GM12891 (cell line): ENCODE results near the gene FBXO31.

Experiments used
- PAX5 ChIP-seq: IDR thresholded peaks from 2 replicates; pipeline ENCODE4 v1.6.1; 2011; ENCODE audit warnings: low read length, moderate library complexity, mild to moderate bottlenecking; ENCODE audit not compliant: insufficient read depth, severe bottlenecking
- POLR2A ChIP-seq: IDR thresholded peaks from 2 replicates; pipeline ENCODE4 v1.6.1; 2011; ENCODE audit warnings: low read depth, low read length, control low read depth
- POLR2AphosphoS5 ChIP-seq: IDR thresholded peaks from 2 replicates; pipeline ENCODE4 v1.6.1; 2011; ENCODE audit warnings: low read depth, low read length, control low read depth
- TAF1 ChIP-seq: IDR thresholded peaks from 2 replicates; pipeline ENCODE4 v1.6.1; 2011; ENCODE audit warnings: low read depth, low read length, control low read depth

GRCh38 chr16:87314990-87315420 lies 68.6 kb downstream of the FBXO31 start:
- TF ChIP-seq POLR2A (no peak), TAF1 (no peak), POLR2AphosphoS5 (no peak), PAX5 (no peak)
